Esophagus muscularis mucosa (tissue), 4 donors: ENCODE measurements around the gene ASXL1. TPM values are rescaled to one million over a fixed set of nuclear protein-coding genes. Genes with fewer than 3 reads are reported as not detected.
"Not testable (repeated sequence)": the region's sequence is repeated elsewhere in the genome, so short reads cannot be mapped to it uniquely, and the experiment has no call there.

ENCODE experiments used
- DNase-seq: peaks from one replicate; pipeline ENCODE4 v3.0.0-alpha.2; 2017; ENCODE audit errors: extremely low spot score
- H3K27ac ChIP-seq, 4 donors: fragments of 200-600 bp; sonication (generic); replicated peaks in 1 of 4; 1 replicate in 3 of 4; 2 replicates in 1 of 4; pipeline ENCODE4 v1.5.1; 2016 to 2019; ENCODE audit warnings: mild to moderate bottlenecking in 1 of 4
- H3K27me3 ChIP-seq, 4 donors: fragments of 200-600 bp; sonication (generic); one replicate each; pipeline versions ENCODE4 v1.5.1 to v1.6.0; 2016 to 2019
- H3K36me3 ChIP-seq, 4 donors: fragments of 200-600 bp; sonication (generic); one replicate each; pipeline ENCODE4 v1.5.1; 2016 to 2019
- H3K4me1 ChIP-seq, 4 donors: fragments of 200-600 bp; sonication (generic); one replicate each; pipeline ENCODE4 v1.5.1; 2016 to 2019
- H3K4me3 ChIP-seq, 4 donors: fragments of 200-600 bp; sonication (generic); 1 replicate in 2 of 4; 2 replicates in 2 of 4; pipeline ENCODE4 v1.5.1; 2016 to 2019; ENCODE audit warnings: mild to moderate bottlenecking in 4 of 4, moderate library complexity in 1 of 4
- H3K9me3 ChIP-seq, 4 donors: fragments of 200-600 bp; sonication (generic); 1 replicate in 3 of 4; 2 replicates in 1 of 4; pipeline ENCODE4 v1.5.1; 2016 to 2019
- EP300 ChIP-seq: sonication (generic); formaldehyde crosslinking; IDR thresholded peaks from one replicate; pipeline ENCODE4 v1.6.1; 2017; ENCODE audit warnings: antibody characterized with exemption
- POLR2A ChIP-seq: fragments of 450-650 bp; IDR thresholded peaks from one replicate; pipeline ENCODE4 v1.6.1; 2017; ENCODE audit warnings: antibody characterized with exemption, moderate library complexity, mild to moderate bottlenecking, low read depth
- POLR2AphosphoS5 ChIP-seq, 2 donors: sonication (generic); formaldehyde crosslinking; IDR thresholded peaks; one replicate each; pipeline ENCODE4 v1.6.1; 2017; ENCODE audit warnings: antibody characterized with exemption in 2 of 2
- whole genome bisulfite sequencing: methylation state at CpG from one replicate; pipeline ENCODE4 v1.1.5; 2018; 5-methylcytosine and 5-hydroxymethylcytosine counted together
- intact Hi-C: fragments of 100-400 bp; cut with DNase I; formaldehyde crosslinking; loops from one replicate; pipeline ENCODE4 v1.15.1; 2023
- total RNA-seq, 4 donors: library from RNA; depleted of rRNA; stranded (reverse); fragments of >200 nt; gene quantifications; one replicate each; pipeline versions ENCODE4 v1.1.0 to v1.2.1, GENCODE V29; 2016
- TF ChIP-seq, protein P1 (sequence below), 3 experiments: fragments of 200-600 bp in 2 of 3; fragments of 450-650 bp in 1 of 3; sonication (generic) in 2 of 3; IDR thresholded peaks; one replicate each; pipeline ENCODE4 v1.5.1; 2017 to 2019; ENCODE audit warnings: antibody characterized with exemption in 3 of 3, mild to moderate bottlenecking in 2 of 3, moderate library complexity in 1 of 3

ASXL1 gene
- total RNA-seq, 4 donors from 2014 or later = 56.5 to 66.7 (median 61.8) TPM

DNA sequence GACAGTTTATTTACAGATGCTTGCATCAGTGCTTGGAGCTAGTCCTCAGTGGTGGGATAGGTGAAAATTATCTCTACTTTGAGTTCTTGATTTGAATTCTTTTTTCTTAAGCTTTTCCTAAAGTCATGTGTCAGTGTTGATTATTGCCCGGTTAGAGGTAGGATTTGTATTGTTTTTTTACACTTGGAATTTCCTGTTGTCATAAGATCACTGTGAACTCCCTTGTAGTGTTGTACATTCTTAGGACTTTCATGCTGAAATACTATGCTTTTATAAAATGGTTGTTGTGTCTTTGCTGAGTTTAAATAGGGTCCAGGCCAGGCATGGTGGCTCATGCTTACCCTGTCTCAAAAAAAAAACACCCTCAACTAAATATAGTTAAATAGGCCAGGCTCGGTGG is 20.3 kb downstream of the ASXL1 start:
- no peak for DNase-seq
- intact Hi-C loops = no loop called here
- Histone ChIP-seq H3K4me3 (no peak overlapping the region), H3K27me3 (no peaks in the 10 kb centered on the region), H3K27ac (no peak overlapping the region), H3K4me1 (peaks cover 0 to 2% (median 0%) of the 10 kb centered on the region in 4 donors), H3K36me3 (peaks cover 0 to 50% (median 31%) of the 10 kb centered on the region in 4 donors), H3K9me3 (no peaks in the 10 kb centered on the region)
- no peak for TF ChIP-seq POLR2AphosphoS5 (IDR thresholded peaks at IDR 0.05)
- TF ChIP-seq, protein P1, sequence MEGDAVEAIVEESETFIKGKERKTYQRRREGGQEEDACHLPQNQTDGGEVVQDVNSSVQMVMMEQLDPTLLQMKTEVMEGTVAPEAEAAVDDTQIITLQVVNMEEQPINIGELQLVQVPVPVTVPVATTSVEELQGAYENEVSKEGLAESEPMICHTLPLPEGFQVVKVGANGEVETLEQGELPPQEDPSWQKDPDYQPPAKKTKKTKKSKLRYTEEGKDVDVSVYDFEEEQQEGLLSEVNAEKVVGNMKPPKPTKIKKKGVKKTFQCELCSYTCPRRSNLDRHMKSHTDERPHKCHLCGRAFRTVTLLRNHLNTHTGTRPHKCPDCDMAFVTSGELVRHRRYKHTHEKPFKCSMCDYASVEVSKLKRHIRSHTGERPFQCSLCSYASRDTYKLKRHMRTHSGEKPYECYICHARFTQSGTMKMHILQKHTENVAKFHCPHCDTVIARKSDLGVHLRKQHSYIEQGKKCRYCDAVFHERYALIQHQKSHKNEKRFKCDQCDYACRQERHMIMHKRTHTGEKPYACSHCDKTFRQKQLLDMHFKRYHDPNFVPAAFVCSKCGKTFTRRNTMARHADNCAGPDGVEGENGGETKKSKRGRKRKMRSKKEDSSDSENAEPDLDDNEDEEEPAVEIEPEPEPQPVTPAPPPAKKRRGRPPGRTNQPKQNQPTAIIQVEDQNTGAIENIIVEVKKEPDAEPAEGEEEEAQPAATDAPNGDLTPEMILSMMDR (IDR thresholded peaks at IDR 0.05) = no peak
- no peak for TF ChIP-seq EP300
- no peak for TF ChIP-seq POLR2A
- WGBS = 72% methylated on average over 2 of the region's 2 CpGs

DNA sequence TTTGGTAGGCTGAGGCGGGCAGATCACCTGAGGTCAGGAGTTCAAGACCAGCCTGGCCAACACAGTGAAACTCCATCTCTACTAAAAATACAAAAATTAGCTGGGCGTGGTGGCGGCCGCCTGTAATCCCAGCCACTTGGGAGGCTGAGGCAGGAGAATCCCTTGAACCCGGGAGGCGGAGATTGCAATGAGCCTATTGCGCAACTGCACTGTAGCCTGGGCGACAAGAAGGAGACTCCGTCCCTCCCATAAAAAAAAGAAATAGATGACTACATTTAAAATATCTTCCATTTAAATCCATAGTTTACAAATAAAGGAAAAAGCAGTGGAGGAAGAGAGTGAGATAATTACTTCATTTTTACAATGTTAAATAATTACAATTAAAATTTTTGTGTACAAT is 21.9 kb downstream of the ASXL1 start:
- DNase-seq, H3K4me3 ChIP-seq, H3K27ac ChIP-seq, intact Hi-C loops, H3K27me3 ChIP-seq, H3K9me3 ChIP-seq: not testable (repeated sequence)
- Histone ChIP-seq H3K4me1 (peaks cover 7 to 17% (median 11%) of the 10 kb centered on the region in 4 donors), H3K36me3 (peaks cover 0 to 38% (median 23%) of the 10 kb centered on the region in 4 donors)
- WGBS = 95% methylated on average over 9 of the region's 9 CpGs

DNA sequence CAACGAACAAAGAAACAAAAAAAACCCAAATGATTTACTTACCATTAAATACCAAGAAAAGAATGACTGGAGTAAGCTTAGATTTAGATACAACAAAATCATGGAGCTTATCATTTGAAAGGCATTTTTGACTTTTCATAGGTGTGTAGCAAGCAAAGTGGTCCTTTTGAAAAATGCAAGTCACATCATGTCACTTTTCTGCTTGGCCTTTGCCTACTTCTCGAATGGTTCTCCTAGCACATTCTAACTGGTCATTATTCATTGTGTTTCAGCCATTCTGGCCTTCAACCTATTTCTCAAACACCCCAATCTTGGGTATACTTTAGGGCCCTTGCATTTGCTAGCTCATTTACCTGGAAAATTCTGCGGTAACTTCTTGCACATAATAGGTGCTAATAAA is 22.6 kb downstream of the ASXL1 start:
- intact Hi-C loops = no loop called here
- no peak overlapping the region for H3K27ac ChIP-seq
- TF ChIP-seq POLR2A = no peak
- TF ChIP-seq, protein P1 (IDR thresholded peaks at IDR 0.05) = no peak
- no peak for TF ChIP-seq POLR2AphosphoS5 (IDR thresholded peaks at IDR 0.05)
- no peak for TF ChIP-seq EP300
- no peaks in the 10 kb centered on the region for H3K27me3 ChIP-seq
- peaks cover 0 to 35% (median 19%) of the 10 kb centered on the region in 4 donors for H3K36me3 ChIP-seq
- no peak overlapping the region for H3K4me3 ChIP-seq
- H3K4me1 ChIP-seq = peaks cover 11 to 24% (median 18%) of the 10 kb centered on the region in 4 donors
- no peaks in the 10 kb centered on the region for H3K9me3 ChIP-seq
- no peak for DNase-seq
- 92% methylated on average over 3 of the region's 3 CpGs for WGBS

DNA sequence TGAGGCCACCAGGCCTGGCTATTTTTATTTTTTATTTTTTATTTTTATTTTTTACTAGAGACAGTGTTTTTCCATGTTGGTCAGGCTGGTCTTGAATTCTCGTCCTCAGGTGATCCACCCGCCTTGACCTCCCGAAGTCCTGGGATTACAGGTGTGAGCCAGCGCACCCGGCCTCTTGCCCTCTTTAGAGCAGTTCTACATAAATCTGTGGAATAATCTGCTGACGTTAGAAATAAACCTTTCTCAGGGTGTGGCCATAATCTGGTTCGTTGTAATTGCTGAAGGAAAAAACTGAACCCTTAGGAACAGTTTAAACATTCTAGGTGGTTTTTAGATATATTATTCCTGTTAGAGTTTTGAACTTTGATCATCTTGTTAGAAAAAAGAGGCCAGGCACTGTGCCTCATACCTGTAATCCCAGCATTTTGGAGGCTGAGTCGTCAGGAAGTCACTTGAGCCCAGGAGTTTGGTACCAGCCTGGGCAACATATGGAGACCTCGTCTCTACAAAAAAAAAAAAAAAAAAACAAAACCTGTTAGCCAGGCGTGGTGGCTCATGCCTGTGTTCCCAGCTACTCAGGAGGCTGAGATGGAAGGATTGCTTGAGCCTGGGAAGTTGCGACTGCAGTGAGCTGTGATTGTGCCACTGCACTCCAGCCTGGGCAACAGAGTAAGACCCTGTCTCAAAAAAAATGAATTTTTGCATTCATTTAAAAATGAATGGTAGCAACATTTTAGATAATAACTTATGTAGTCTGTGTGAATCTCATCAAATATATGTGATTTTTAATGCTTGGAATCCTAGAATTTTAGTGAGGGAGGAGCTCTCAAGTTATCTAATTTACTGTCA is 24.2 kb downstream of the ASXL1 start:
- 85% methylated on average over 11 of the region's 11 CpGs for WGBS
- Histone ChIP-seq H3K9me3 (no peaks in the 10 kb centered on the region), H3K27me3 (no peaks in the 10 kb centered on the region), H3K27ac (no peak overlapping the region), H3K4me3 (no peak overlapping the region), H3K4me1 (peaks cover 19 to 40% (median 33%) of the 10 kb centered on the region in 4 donors), H3K36me3 (peaks cover 0 to 33% (median 13%) of the 10 kb centered on the region in 4 donors)
- TF ChIP-seq EP300 (no peak), POLR2A (no peak), POLR2AphosphoS5 (IDR thresholded peaks at IDR 0.05) (no peak)
- TF ChIP-seq, protein P1 (IDR thresholded peaks at IDR 0.05) = no peak
- DNase-seq = no peak
- intact Hi-C loops = no loop called here

DNA sequence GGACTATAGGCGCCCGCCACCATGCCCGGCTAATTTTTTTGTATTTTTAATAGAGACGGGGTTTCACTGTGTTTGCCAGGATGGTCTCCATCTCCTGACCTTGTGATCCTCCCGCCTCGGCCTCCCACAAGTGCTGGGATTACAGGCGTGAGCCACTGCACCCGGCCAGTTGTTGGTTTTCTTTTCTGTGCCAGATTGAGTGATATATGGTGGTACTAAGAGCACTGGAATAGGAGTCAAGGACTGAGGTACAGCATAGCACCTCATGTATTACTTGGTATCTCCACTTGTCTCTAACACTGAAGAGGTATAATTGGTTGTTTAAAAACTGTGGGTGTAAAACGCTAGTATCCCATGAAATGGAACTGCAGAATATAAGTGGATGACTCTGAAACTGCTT is 25.3 kb downstream of the ASXL1 start:
- WGBS = 91% methylated on average over 9 of the region's 9 CpGs
- H3K27ac ChIP-seq, H3K9me3 ChIP-seq, DNase-seq, H3K4me3 ChIP-seq, intact Hi-C loops, H3K27me3 ChIP-seq: not testable (repeated sequence)
- Histone ChIP-seq H3K4me1 (peaks cover 19 to 51% (median 36%) of the 10 kb centered on the region in 4 donors), H3K36me3 (peaks cover 0 to 29% (median 11%) of the 10 kb centered on the region in 4 donors)
